Liver (tissue), 9 donors: ENCODE results near the gene FUCA1. TPM values are rescaled to one million over a fixed set of nuclear protein-coding genes. Genes with fewer than 3 reads are reported as not detected.

Experiments
- DNase-seq: peaks from one replicate; pipeline ENCODE4 v3.0.0-alpha.2; 2017; ENCODE audit warnings: low spot score
- H3K27ac ChIP-seq, 2 donors: one replicate each; pipeline ENCODE4 v1.7.0; 2013; ENCODE audit warnings: inconsistent platforms in 2 of 2, low read length in 2 of 2, control low read depth in 1 of 2, low read depth in 1 of 2, mild to moderate bottlenecking in 1 of 2
- H3K27me3 ChIP-seq, 4 donors: one replicate each; pipeline versions ENCODE4 v1.6.1 to v1.7.0; 2013; ENCODE audit warnings: low read length in 3 of 4, inconsistent platforms in 1 of 4, mild to moderate bottlenecking in 1 of 4, moderate library complexity in 1 of 4; ENCODE audit not compliant: control insufficient read depth in 4 of 4, insufficient read depth in 4 of 4
- H3K36me3 ChIP-seq, 4 donors: one replicate each; pipeline versions ENCODE4 v1.6.1 to v1.7.0; 2013; ENCODE audit warnings: low read length in 3 of 4, mild to moderate bottlenecking in 3 of 4, low read depth in 1 of 4, moderate library complexity in 1 of 4; ENCODE audit not compliant: control insufficient read depth in 4 of 4, insufficient read depth in 3 of 4
- H3K4me1 ChIP-seq, 4 donors: one replicate each; pipeline versions ENCODE4 v1.6.1 to v1.7.0; 2013; ENCODE audit warnings: low read length in 3 of 4, mild to moderate bottlenecking in 3 of 4, moderate library complexity in 1 of 4; ENCODE audit not compliant: control insufficient read depth in 4 of 4, insufficient read depth in 4 of 4
- H3K4me3 ChIP-seq, 3 donors: one replicate each; pipeline versions ENCODE4 v1.6.1 to v1.7.0; 2013; ENCODE audit warnings: low read length in 3 of 3, control low read depth in 1 of 3, low read depth in 1 of 3, mild to moderate bottlenecking in 1 of 3
- H3K9ac ChIP-seq, 2 donors: one replicate each; pipeline ENCODE4 v1.7.0; 2013; ENCODE audit warnings: low read length in 2 of 2, mild to moderate bottlenecking in 2 of 2, moderate library complexity in 2 of 2, control low read depth in 1 of 2, low read depth in 1 of 2
- H3K9me3 ChIP-seq, 4 donors: one replicate each; pipeline versions ENCODE4 v1.6.1 to v1.7.0; 2013; ENCODE audit warnings: low read length in 3 of 4; ENCODE audit not compliant: control insufficient read depth in 4 of 4
- CTCF ChIP-seq: fragments of 150-350 bp; IDR thresholded peaks from 2 replicates; pipeline ENCODE4 v1.5.1; 2017; ENCODE audit warnings: improper control_type of control experiment, low read depth, low read length; ENCODE audit not compliant: missing input control
- EGR1 ChIP-seq, 2 donors: IDR thresholded peaks; 2 replicates each; pipeline ENCODE4 v1.6.1; 2016 to 2018; ENCODE audit warnings: antibody characterized with exemption in 2 of 2, low read depth in 2 of 2
- FOXA1 ChIP-seq: IDR thresholded peaks from 2 replicates; pipeline ENCODE4 v1.6.1; 2016; ENCODE audit warnings: antibody characterized with exemption
- FOXA2 ChIP-seq: IDR thresholded peaks from 2 replicates; pipeline ENCODE4 v1.6.1; 2016; ENCODE audit warnings: antibody characterized with exemption
- GABPA ChIP-seq, 2 donors: IDR thresholded peaks in 1 of 2; conservative IDR thresholded peaks in 1 of 2; 2 replicates each; pipeline ENCODE4 v1.6.1; 2016; ENCODE audit warnings: antibody characterized with exemption in 2 of 2, mild to moderate bottlenecking in 1 of 2, moderate library complexity in 1 of 2
- HNF4G ChIP-seq: IDR thresholded peaks from 2 replicates; pipeline ENCODE4 v1.6.1; 2016; ENCODE audit warnings: antibody characterized with exemption
- JUND ChIP-seq, 2 donors: IDR thresholded peaks; 2 replicates each; pipeline ENCODE4 v1.6.1; 2016; ENCODE audit warnings: antibody characterized with exemption in 2 of 2
- MAX ChIP-seq: IDR thresholded peaks from 2 replicates; pipeline ENCODE4 v1.6.1; 2016; ENCODE audit warnings: antibody characterized with exemption
- NR2F2 ChIP-seq: IDR thresholded peaks from 2 replicates; pipeline ENCODE4 v1.6.1; 2016; ENCODE audit warnings: antibody characterized with exemption
- RAD21 ChIP-seq, 2 donors: IDR thresholded peaks; 2 replicates each; pipeline ENCODE4 v1.6.1; 2016; ENCODE audit warnings: antibody characterized with exemption in 2 of 2, mild to moderate bottlenecking in 2 of 2
- REST ChIP-seq: IDR thresholded peaks from 2 replicates; pipeline ENCODE4 v1.6.1; 2016; ENCODE audit warnings: antibody characterized with exemption, mild to moderate bottlenecking
- RXRA ChIP-seq, 2 donors: IDR thresholded peaks; 2 replicates each; pipeline ENCODE4 v1.6.1; 2017 to 2018; ENCODE audit warnings: antibody characterized with exemption in 2 of 2, mild to moderate bottlenecking in 1 of 2
- SP1 ChIP-seq: IDR thresholded peaks from 2 replicates; pipeline ENCODE4 v1.6.1; 2018; ENCODE audit warnings: antibody characterized with exemption, mild to moderate bottlenecking
- TAF1 ChIP-seq: conservative IDR thresholded peaks from 2 replicates; pipeline ENCODE4 v1.6.1; 2016; ENCODE audit warnings: antibody characterized with exemption, mild to moderate bottlenecking
- YY1 ChIP-seq: IDR thresholded peaks from 2 replicates; pipeline ENCODE4 v1.6.1; 2016; ENCODE audit warnings: antibody characterized with exemption, mild to moderate bottlenecking
- WGBS: extraction: QIAGEN DNeasy Blood & Tissue Kit; methylation state at CpG from one replicate; pipeline ENCODE4 v1.1.7; 2013; 5-methylcytosine and 5-hydroxymethylcytosine counted together
- polyA plus RNA-seq, 2 donors: library from polyadenylated mRNA; stranded (reverse) in 1 of 2; unstranded in 1 of 2; fragments of 200-250 nt in 1 of 2; fragments of >200 nt in 1 of 2; fragmentation: Nextera tagmentation in 1 of 2; extraction: Ambion mirVana in 1 of 2; gene quantifications; one replicate each; pipeline versions ENCODE4 v1.2.1 to v1.2.3, GENCODE V29; 2013 to 2015
- total RNA-seq, 2 donors: library from RNA; depleted of rRNA; stranded (reverse); fragments of >200 nt; gene quantifications; one replicate each; pipeline ENCODE4 v1.2.3, GENCODE V29; 2014
- donor health status: healthy.
- donor health status: healthy.
- donor health status: healthy.
- donor health status: healthy.
- donor health status: healthy.

The FUCA1 gene
- total and polyA plus RNA-seq, 4 donors, result 33.8 to 58.0 (median 44.7) TPM

GRCh38 chr1:23909412-23909811 lies 41.3 kb upstream of the FUCA1 start:
- Histone ChIP-seq H3K9ac (no peak overlapping the region), H3K4me1 (peaks cover 0 to 7% (median 0%) of the 10 kb centered on the region in 4 donors), H3K4me3 (no peak overlapping the region), H3K36me3 (no peaks in the 10 kb centered on the region), H3K9me3 (no peaks in the 10 kb centered on the region), H3K27me3 (peaks cover 0 to 4% (median 0%) of the 10 kb centered on the region in 4 donors), H3K27ac (no peak overlapping the region)
- no peak for DNase-seq
- TF ChIP-seq REST (no peak), MAX (no peak), YY1 (no peak), TAF1 (no peak), CTCF (no peak), GABPA (IDR thresholded peaks at IDR 0.05 in 1 of 2, conservative IDR thresholded peaks at IDR 0.05 in 1 of 2) (no peak), SP1 (no peak), EGR1 (IDR thresholded peaks at IDR 0.05; ENCODE audit: low read depth in 2 of 2) (no peak), RXRA (IDR thresholded peaks at IDR 0.05) (no peak)
- 81% methylated on average over 10 of the region's 10 CpGs for WGBS

- H3K27ac ChIP-seq, result no peak overlapping the region
- no peaks in the 10 kb centered on the region for H3K36me3 ChIP-seq
- DNase-seq, result no peak
- H3K4me1 ChIP-seq, result peaks cover 0 to 7% (median 0%) of the 10 kb centered on the region in 4 donors
- no peak overlapping the region for H3K4me3 ChIP-seq
- WGBS, result 60% methylated on average over 9 of the region's 9 CpGs
- TF ChIP-seq FOXA2 (no peak), EGR1 (IDR thresholded peaks at IDR 0.05; ENCODE audit: low read depth in 2 of 2) (no peak), FOXA1 (no peak), RXRA (IDR thresholded peaks at IDR 0.05) (no peak), MAX (no peak), CTCF (no peak), JUND (IDR thresholded peaks at IDR 0.05) (no peak), REST (no peak), HNF4G (no peak), NR2F2 (no peak), RAD21 (IDR thresholded peaks at IDR 0.05) (no peak), YY1 (no peak), TAF1 (no peak), GABPA (IDR thresholded peaks at IDR 0.05 in 1 of 2, conservative IDR thresholded peaks at IDR 0.05 in 1 of 2) (no peak)
- H3K9ac ChIP-seq, result no peak overlapping the region
- no peaks in the 10 kb centered on the region for H3K9me3 ChIP-seq
- H3K27me3 ChIP-seq, result peaks cover 0 to 4% (median 0%) of the 10 kb centered on the region in 4 donors
Observed at GRCh38 chr1:23908453-23909341, 40.6 kb upstream of the FUCA1 start.
